GM18870 (cell line): ENCODE results near the gene NIFK.
"Not testable (repeated sequence)": the region's sequence is repeated elsewhere in the genome, so short reads cannot be mapped to it uniquely, and the experiment has no call there.

ENCODE experiments used
- ATAC-seq: cut with Tn5 transposase; IDR thresholded peaks from one replicate; pipeline ENCODE4 v1.9.1; 2021; ENCODE audit warnings: moderate library complexity; ENCODE audit not compliant: unreplicated experiment

The NIFK gene

GRCh38 chr2:121697108-121697631 lies 39.5 kb downstream of the NIFK start:
- ATAC-seq: no peak

DNA sequence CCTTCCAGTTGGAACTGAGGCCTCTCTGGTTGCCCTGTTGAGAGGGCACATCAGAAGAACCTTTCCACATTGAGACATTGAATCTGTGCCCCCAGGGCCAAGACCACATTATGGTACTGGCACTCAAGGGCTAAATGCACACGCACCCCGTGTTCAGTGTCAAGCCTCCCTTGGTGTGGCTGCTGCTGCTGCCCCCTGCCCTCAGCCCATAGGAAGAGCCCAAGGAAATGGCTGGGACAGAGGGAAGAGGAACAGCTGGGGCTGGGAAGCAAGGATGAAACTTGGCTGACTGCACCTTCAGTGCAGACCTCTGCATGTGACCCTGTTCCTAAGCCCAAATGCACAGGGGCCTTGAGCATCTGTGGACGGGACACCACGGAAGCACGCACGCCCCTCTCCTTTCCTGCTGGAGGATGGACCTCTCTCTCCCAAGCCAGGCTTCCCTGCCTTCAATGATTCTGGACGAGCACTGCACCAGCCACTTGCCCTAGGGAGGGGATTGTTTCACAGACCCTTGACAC lies 40.2 kb downstream of the NIFK start:
- ATAC-seq: no peak

GRCh38 chr2:121695171-121695451 lies 41.6 kb downstream of the NIFK start:
- ATAC-seq: no peak

GRCh38 chr2:121694398-121695170 lies 42.1 kb downstream of the NIFK start:
- ATAC-seq: no peak

- ATAC-seq: not testable (repeated sequence)
These were observed 46.1 kb downstream of the NIFK start for GRCh38 chr2:121690572-121690971.

GRCh38 chr2:121690095-121690494 lies 46.6 kb downstream of the NIFK start:
- ATAC-seq: no peak

- ATAC-seq: no peak
These were observed 47.3 kb downstream of the NIFK start for GRCh38 chr2:121689356-121689755.

- no peak for ATAC-seq
These were observed 47.9 kb downstream of the NIFK start for GRCh38 chr2:121688820-121689219.

DNA sequence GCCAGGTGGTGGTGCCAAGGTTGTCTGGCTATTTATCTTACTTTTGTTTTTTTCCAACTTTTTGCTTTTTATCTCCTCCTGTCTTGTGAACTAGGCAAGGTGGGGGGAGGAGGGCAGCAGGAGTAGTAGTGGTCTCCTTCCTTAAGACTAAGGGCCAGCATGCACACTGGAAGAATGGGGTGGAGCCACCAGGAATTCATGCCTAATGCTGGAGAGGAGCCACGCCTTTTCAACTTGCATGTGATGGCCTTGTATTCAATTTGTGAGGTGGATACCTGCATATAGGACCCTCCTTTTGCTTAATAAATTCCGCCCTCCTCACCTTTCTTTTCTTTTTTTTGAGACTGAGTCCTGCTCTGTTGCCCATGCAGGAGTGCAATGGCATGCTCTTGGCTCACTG lies 49.8 kb downstream of the NIFK start:
- no peak for ATAC-seq

DNA sequence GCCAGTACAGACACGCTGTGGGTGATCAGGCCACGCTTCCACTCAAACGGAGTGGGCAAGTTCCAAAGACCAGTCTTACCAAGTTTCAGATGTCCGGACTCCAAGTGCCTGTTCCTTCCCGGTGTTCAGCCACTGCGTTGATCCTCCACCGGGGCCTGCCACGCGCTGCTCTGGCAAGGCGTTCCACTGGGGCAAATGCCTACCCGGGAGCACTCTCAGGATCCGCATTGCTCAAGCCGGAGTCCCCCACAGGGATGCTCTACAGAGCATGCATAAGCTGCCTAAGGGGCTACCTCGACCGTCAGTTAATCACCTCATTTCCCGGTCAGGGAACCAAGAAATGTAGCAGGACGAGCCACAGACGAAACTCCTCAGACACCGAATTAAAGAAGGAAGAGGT lies 50.5 kb downstream of the NIFK start:
- ATAC-seq: no peak

- no peak for ATAC-seq
These were observed 54.0 kb downstream of the NIFK start for GRCh38 chr2:121682396-121683298.

DNA sequence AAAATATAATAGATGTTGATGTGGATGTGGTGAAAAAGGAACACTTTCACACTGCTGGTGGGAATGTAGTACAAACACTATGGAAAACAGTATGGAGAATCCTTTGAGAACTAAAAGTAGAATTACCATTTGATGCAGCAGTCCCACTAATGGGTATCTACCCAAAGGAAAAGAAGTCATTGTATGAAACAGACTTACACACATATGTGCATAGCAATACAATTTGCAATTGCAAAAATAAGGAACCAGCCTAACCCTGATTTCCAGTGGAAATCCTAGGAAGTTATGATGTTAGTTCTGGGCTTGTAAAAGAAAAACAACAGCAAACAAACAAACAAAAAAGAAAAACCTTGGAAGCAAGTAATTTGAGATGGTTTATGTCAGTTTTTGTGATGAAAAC lies 58.8 kb downstream of the NIFK start:
- ATAC-seq: no peak
